ENCODE measurements around the gene HFM1.
"Not testable (repeated sequence)": the region's sequence is repeated elsewhere in the genome, so short reads cannot be mapped to it uniquely, and the experiment has no call there.

HFM1 gene

DNA sequence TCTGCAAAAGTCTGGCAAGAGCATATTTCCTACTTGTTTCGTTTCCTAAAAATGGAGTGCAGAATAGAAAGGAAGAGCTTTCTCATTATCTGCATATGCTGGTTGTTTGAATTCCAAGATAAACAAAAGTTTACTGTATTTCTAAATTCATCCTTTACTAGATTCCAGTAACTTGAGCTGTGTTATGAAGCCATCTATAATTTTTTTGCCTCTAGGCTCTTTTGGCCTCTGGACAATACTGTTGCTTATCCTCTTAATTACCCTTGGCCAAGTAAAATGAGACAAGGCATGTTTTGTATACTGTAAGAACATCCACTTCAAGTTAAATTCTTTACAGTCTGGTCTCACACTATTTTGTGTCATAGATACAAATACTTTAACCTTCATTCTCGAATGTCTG is 45.6 kb upstream of the HFM1 start:
- no peak for DNase-seq (ENCODE audit: low read depth in 1 of 2, low spot score in 1 of 2)
- TF ChIP-seq, protein P1, sequence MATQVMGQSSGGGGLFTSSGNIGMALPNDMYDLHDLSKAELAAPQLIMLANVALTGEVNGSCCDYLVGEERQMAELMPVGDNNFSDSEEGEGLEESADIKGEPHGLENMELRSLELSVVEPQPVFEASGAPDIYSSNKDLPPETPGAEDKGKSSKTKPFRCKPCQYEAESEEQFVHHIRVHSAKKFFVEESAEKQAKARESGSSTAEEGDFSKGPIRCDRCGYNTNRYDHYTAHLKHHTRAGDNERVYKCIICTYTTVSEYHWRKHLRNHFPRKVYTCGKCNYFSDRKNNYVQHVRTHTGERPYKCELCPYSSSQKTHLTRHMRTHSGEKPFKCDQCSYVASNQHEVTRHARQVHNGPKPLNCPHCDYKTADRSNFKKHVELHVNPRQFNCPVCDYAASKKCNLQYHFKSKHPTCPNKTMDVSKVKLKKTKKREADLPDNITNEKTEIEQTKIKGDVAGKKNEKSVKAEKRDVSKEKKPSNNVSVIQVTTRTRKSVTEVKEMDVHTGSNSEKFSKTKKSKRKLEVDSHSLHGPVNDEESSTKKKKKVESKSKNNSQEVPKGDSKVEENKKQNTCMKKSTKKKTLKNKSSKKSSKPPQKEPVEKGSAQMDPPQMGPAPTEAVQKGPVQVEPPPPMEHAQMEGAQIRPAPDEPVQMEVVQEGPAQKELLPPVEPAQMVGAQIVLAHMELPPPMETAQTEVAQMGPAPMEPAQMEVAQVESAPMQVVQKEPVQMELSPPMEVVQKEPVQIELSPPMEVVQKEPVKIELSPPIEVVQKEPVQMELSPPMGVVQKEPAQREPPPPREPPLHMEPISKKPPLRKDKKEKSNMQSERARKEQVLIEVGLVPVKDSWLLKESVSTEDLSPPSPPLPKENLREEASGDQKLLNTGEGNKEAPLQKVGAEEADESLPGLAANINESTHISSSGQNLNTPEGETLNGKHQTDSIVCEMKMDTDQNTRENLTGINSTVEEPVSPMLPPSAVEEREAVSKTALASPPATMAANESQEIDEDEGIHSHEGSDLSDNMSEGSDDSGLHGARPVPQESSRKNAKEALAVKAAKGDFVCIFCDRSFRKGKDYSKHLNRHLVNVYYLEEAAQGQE (IDR thresholded peaks at IDR 0.05; ENCODE audit: insufficient replicate concordance, low read depth), result no peak
- TF ChIP-seq POLR2AphosphoS5 (IDR thresholded peaks at IDR 0.05; ENCODE audit: low read depth) (no peak), SPI1 (IDR thresholded peaks at IDR 0.05; ENCODE audit: borderline replicate concordance, low read depth) (no peak), GABPA (IDR thresholded peaks at IDR 0.05; ENCODE audit: low read depth) (no peak)
- TF ChIP-seq, protein P2, sequence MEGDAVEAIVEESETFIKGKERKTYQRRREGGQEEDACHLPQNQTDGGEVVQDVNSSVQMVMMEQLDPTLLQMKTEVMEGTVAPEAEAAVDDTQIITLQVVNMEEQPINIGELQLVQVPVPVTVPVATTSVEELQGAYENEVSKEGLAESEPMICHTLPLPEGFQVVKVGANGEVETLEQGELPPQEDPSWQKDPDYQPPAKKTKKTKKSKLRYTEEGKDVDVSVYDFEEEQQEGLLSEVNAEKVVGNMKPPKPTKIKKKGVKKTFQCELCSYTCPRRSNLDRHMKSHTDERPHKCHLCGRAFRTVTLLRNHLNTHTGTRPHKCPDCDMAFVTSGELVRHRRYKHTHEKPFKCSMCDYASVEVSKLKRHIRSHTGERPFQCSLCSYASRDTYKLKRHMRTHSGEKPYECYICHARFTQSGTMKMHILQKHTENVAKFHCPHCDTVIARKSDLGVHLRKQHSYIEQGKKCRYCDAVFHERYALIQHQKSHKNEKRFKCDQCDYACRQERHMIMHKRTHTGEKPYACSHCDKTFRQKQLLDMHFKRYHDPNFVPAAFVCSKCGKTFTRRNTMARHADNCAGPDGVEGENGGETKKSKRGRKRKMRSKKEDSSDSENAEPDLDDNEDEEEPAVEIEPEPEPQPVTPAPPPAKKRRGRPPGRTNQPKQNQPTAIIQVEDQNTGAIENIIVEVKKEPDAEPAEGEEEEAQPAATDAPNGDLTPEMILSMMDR (IDR thresholded peaks at IDR 0.05; ENCODE audit: insufficient read depth, low read length), result no peak
- peaks cover 7% of the 10 kb centered on the region for H3K27me3 ChIP-seq (ENCODE audit: insufficient read depth, poor library complexity, severe bottlenecking)
- H3K27ac ChIP-seq (replicated peaks), result no peak overlapping the region
- no peak overlapping the region for H3K4me3 ChIP-seq (replicated peaks; ENCODE audit: insufficient read depth, low read length)

DNA sequence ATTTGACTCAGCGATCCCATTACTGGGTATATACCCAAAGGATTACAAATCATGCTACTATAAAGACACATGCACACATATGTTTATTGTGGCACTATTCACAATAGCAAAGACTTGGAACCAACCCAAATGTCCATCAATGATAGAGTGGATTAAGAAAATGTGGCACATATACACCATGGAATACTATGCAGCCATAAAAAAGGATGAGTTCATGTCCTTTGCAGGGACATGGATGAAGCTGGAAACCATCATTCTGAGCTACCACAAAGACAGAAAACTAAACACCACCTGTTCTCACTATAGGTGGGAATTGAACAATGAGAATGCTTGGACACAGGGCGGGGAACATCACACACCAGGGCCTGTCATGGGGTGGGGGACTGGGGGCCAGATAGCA is 43.1 kb upstream of the HFM1 start:
- H3K27ac ChIP-seq (replicated peaks); H3K4me3 ChIP-seq (replicated peaks; ENCODE audit: insufficient read depth, low read length); H3K27me3 ChIP-seq (ENCODE audit: insufficient read depth, poor library complexity, severe bottlenecking); DNase-seq (ENCODE audit: low read depth in 1 of 2, low spot score in 1 of 2): not testable (repeated sequence)

DNA sequence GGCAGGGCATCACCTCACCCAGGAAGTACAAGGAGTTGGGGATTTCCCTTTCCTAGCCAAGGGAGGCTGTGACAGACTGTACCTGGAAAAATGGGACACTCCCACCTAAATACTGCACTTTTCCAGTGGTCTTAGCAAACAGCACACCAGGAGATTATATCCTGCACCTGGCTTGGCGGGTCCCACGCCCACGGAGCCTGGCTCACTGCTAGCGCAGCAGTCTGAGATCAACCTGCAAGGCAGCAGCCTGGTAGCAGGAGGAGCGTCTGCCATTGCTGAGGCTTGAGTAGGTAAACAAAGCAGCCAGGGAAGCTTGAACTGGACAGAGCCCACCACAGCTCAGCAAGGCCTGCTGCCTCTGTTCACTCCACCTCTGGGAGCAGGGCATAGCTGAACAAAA is 37.3 kb upstream of the HFM1 start:
- H3K27me3 ChIP-seq (ENCODE audit: insufficient read depth, poor library complexity, severe bottlenecking); H3K4me3 ChIP-seq (replicated peaks; ENCODE audit: insufficient read depth, low read length); DNase-seq (ENCODE audit: low read depth in 1 of 2, low spot score in 1 of 2); H3K27ac ChIP-seq (replicated peaks): not testable (repeated sequence)

DNA sequence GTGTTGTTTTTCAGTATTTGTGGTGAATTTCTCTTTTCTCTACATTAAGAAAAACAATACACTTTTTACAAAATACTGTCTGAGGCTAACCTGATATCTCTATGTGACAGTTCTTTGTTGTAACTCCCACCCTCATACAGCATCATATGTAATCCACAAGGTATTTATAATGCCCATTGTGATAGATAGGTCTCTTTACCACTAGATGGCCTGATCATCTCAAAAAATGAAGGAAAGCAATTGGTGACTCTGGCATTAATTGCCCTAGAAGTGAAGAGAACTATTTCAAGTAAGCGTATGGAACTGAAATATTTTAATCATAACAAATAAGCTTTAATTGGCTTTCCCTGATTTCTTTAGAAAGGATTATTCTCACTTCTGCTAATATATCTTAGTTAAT is 36.2 kb upstream of the HFM1 start:
- DNase-seq (ENCODE audit: low read depth in 1 of 2, low spot score in 1 of 2), result no peak
- Histone ChIP-seq H3K4me3 (replicated peaks; ENCODE audit: insufficient read depth, low read length) (no peak overlapping the region), H3K27me3 (ENCODE audit: insufficient read depth, poor library complexity, severe bottlenecking) (no peaks in the 10 kb centered on the region), H3K27ac (replicated peaks) (no peak overlapping the region)
- TF ChIP-seq GABPA (IDR thresholded peaks at IDR 0.05; ENCODE audit: low read depth) (no peak), SPI1 (IDR thresholded peaks at IDR 0.05; ENCODE audit: borderline replicate concordance, low read depth) (no peak), POLR2AphosphoS5 (IDR thresholded peaks at IDR 0.05; ENCODE audit: low read depth) (no peak)
- TF ChIP-seq, protein P1 (IDR thresholded peaks at IDR 0.05; ENCODE audit: insufficient replicate concordance, low read depth), result no peak
- TF ChIP-seq, protein P2 (IDR thresholded peaks at IDR 0.05; ENCODE audit: insufficient read depth, low read length), result no peak

DNA sequence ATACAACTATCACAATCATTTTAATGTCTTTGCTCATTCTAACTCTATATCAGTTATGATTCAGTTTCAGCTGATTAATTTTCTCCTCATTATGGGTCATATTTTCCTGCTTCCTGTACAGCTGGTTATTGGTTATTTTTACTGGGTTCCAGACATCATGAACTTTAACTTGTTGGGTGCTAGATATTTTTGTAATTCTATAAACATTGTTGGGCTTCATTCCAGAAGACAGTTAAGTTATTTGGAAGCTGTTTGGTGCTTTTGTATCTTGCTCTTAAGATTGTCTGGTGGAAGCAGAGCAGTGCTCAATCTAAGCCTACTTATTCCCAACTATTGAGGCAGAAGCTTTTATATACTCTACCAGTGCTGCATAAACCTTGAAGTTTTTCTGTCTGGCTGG is 34.4 kb upstream of the HFM1 start:
- DNase-seq (ENCODE audit: low read depth in 1 of 2, low spot score in 1 of 2), result no peak
- H3K27me3 ChIP-seq (ENCODE audit: insufficient read depth, poor library complexity, severe bottlenecking), result no peaks in the 10 kb centered on the region
- H3K27ac ChIP-seq (replicated peaks), result no peak overlapping the region
- H3K4me3 ChIP-seq (replicated peaks; ENCODE audit: insufficient read depth, low read length), result no peak overlapping the region
- TF ChIP-seq, protein P2 (IDR thresholded peaks at IDR 0.05; ENCODE audit: insufficient read depth, low read length), result no peak
- TF ChIP-seq GABPA (IDR thresholded peaks at IDR 0.05; ENCODE audit: low read depth), result no peak
- TF ChIP-seq, protein P1 (IDR thresholded peaks at IDR 0.05; ENCODE audit: insufficient replicate concordance, low read depth), result no peak
- TF ChIP-seq SPI1 (IDR thresholded peaks at IDR 0.05; ENCODE audit: borderline replicate concordance, low read depth), result no peak
- TF ChIP-seq POLR2AphosphoS5 (IDR thresholded peaks at IDR 0.05; ENCODE audit: low read depth), result no peak
